ENCODE results near the gene GFRA3.

GRCh38 chr5:138272681-138273080 is 1.7 kb downstream of the GFRA3 start:
- TF ChIP-seq CTCF (IDR thresholded peaks at IDR 0.05) (no peak), POLR2A (IDR thresholded peaks at IDR 0.05) (no peak), POLR2AphosphoS5 (IDR thresholded peaks at IDR 0.05) (no peak)

Measured in prostate gland (tissue), 2 donors.